Measurements from ENCODE around the gene MCMBP. TPM values are rescaled to one million over a fixed set of nuclear protein-coding genes. Genes with fewer than 3 reads are reported as not detected.
"Not testable (repeated sequence)": the region's sequence is repeated elsewhere in the genome, so short reads cannot be mapped to it uniquely, and the experiment has no call there.

The MCMBP gene
- total RNA-seq, 1 experiment from 2014 or later: 38.2 TPM

DNA sequence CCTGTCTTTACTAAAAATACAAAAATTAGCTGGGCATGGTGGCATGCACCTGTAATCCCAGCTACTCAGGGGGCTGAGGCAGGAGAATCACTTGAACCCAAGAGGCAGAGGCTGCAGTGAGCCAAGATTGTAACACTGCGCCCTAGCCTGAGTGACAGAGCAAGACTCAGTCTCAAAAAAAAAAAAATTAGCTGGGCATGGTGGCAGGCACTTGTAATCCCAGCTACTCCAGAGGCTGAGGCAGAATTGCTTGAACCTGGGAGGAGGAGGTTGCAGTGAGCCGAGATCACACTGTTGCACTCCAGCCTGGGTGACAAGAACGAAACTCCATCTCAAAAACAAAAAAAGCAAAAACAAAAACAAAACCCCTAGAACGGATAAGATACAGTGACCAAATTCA lies 3.2 kb downstream of the MCMBP start:
- not testable (repeated sequence) for H3K9me3 ChIP-seq (ENCODE audit: low read length); H3K9me2 ChIP-seq (replicated peaks; ENCODE audit: insufficient read depth, low read length); H3K4me3 ChIP-seq (ENCODE audit: low read length); H3K27ac ChIP-seq (ENCODE audit: low read length); H3K27me3 ChIP-seq (ENCODE audit: low read length); H2AFZ ChIP-seq (ENCODE audit: low read length); DNase-seq; H4K20me1 ChIP-seq (ENCODE audit: insufficient read depth, low read depth, low read length); H3K9ac ChIP-seq (ENCODE audit: low read length)
- Histone ChIP-seq H3K79me2 (ENCODE audit: low read length) (peaks cover 78% of the 10 kb centered on the region), H3K4me1 (ENCODE audit: low read length) (peaks cover 30% of the 10 kb centered on the region), H3K36me3 (ENCODE audit: insufficient read depth, low read length) (peaks cover 15% of the 10 kb centered on the region; the same call in 1 of the 2 replicates), H3K4me2 (ENCODE audit: low read depth, low read length, poor library complexity, severe bottlenecking) (peak overlapping the region; percentile 87)

GRCh38 chr10:119867317-119867716 lies 5.3 kb downstream of the MCMBP start:
- Histone ChIP-seq H3K9me2 (replicated peaks; ENCODE audit: insufficient read depth, low read length) (no peaks in the 10 kb centered on the region), H3K9me3 (ENCODE audit: low read length) (no peaks in the 10 kb centered on the region), H3K9ac (ENCODE audit: low read length) (no peak overlapping the region), H3K4me2 (ENCODE audit: low read depth, low read length, poor library complexity, severe bottlenecking) (no peak overlapping the region), H3K36me3 (ENCODE audit: insufficient read depth, low read length) (peaks cover 15% of the 10 kb centered on the region; the same call in 1 of the 2 replicates), H4K20me1 (ENCODE audit: insufficient read depth, low read depth, low read length) (peaks cover 6% of the 10 kb centered on the region; the same call in 1 of the 2 replicates), H3K27ac (ENCODE audit: low read length) (no peak overlapping the region), H3K79me2 (ENCODE audit: low read length) (peaks cover 99% of the 10 kb centered on the region), H3K4me3 (ENCODE audit: low read length) (no peak overlapping the region), H3K4me1 (ENCODE audit: low read length) (peaks cover 31% of the 10 kb centered on the region), H3K27me3 (ENCODE audit: low read length) (no peaks in the 10 kb centered on the region), H2AFZ (ENCODE audit: low read length) (no peak overlapping the region)
- no peak for DNase-seq

DNA sequence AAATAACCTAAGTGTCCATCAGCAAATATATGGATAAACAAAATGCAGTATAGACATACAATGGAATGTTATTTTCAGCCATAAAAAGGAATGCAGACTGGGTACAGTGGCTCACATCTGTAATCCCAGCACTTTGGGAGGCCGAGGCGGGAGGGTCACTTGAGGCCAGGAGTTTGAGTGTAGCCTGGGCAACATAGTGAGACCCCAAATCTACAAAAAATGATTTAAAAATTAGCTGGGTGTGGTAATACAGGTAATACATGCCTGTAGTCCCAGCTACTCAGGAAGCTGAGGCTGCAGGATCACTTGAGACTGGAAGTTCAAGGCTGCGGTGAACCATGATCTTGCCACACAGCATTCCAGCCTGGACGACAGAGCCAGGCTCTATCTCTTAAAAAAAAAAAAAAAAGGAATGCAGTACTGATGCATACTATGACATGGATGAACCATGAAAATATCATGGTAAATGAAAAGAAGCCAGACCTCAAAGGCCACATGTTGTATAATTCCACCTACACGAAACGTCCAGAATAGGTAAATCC lies 6.9 kb downstream of the MCMBP start:
- no peak overlapping the region for H3K9ac ChIP-seq (ENCODE audit: low read length)
- H3K9me2 ChIP-seq (replicated peaks; ENCODE audit: insufficient read depth, low read length): no peaks in the 10 kb centered on the region
- H3K4me1 ChIP-seq (ENCODE audit: low read length): peaks cover 41% of the 10 kb centered on the region
- H2AFZ ChIP-seq (ENCODE audit: low read length): no peak overlapping the region
- peaks cover 3% of the 10 kb centered on the region; the same call in 1 of the 2 replicates for H4K20me1 ChIP-seq (ENCODE audit: insufficient read depth, low read depth, low read length)
- H3K27ac ChIP-seq (ENCODE audit: low read length): no peak overlapping the region
- no peak overlapping the region for H3K4me2 ChIP-seq (ENCODE audit: low read depth, low read length, poor library complexity, severe bottlenecking)
- no peaks in the 10 kb centered on the region for H3K27me3 ChIP-seq (ENCODE audit: low read length)
- DNase-seq: no peak
- H3K4me3 ChIP-seq (ENCODE audit: low read length): no peak overlapping the region
- H3K36me3 ChIP-seq (ENCODE audit: insufficient read depth, low read length): peaks cover 15% of the 10 kb centered on the region; the same call in 1 of the 2 replicates
- peaks cover 100% of the 10 kb centered on the region for H3K79me2 ChIP-seq (ENCODE audit: low read length)
- H3K9me3 ChIP-seq (ENCODE audit: low read length): no peaks in the 10 kb centered on the region

DNA sequence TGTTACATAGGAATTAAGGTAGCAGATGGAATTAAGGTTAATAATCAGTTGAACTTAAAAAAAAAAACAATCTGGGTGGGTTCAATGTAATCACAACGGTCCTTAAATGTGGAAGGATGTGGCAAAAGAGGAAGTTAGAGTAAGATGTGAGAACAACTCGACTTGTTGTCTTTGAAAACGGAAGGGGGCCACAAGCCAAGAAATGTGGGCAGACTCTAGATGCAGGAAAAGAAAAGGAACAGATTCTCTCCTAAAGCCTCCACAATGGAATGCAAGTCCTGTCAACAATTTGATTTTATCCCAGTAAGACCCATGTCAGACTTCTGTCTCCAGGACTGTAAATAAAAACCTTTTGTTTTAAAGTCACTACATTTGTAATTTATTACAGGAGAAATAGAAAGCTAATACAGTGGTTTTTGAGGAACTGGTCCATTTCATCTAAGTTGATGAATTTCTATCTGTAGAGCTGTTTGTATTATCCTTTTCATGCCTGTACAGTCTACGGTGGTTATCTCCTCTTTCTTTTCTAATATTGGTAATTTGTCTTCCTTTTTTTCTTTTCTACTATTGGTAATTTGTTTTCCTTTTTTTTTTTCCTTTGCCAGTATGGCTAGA lies 8.6 kb downstream of the MCMBP start:
- H3K79me2 ChIP-seq (ENCODE audit: low read length): peaks cover 100% of the 10 kb centered on the region
- no peak overlapping the region for H3K27ac ChIP-seq (ENCODE audit: low read length)
- H3K9me2 ChIP-seq (replicated peaks; ENCODE audit: insufficient read depth, low read length): no peaks in the 10 kb centered on the region
- no peak overlapping the region for H3K9ac ChIP-seq (ENCODE audit: low read length)
- H3K36me3 ChIP-seq (ENCODE audit: insufficient read depth, low read length): peaks cover 17% of the 10 kb centered on the region; the same call in 1 of the 2 replicates
- H3K4me1 ChIP-seq (ENCODE audit: low read length): peaks cover 46% of the 10 kb centered on the region
- no peaks in the 10 kb centered on the region for H3K27me3 ChIP-seq (ENCODE audit: low read length)
- no peak for DNase-seq
- H3K4me3 ChIP-seq (ENCODE audit: low read length): no peak overlapping the region
- H4K20me1 ChIP-seq (ENCODE audit: insufficient read depth, low read depth, low read length): peaks cover 7% of the 10 kb centered on the region; the same call in 1 of the 2 replicates
- no peak overlapping the region for H2AFZ ChIP-seq (ENCODE audit: low read length)
- no peaks in the 10 kb centered on the region for H3K9me3 ChIP-seq (ENCODE audit: low read length)
- H3K4me2 ChIP-seq (ENCODE audit: low read depth, low read length, poor library complexity, severe bottlenecking): no peak overlapping the region

DNA sequence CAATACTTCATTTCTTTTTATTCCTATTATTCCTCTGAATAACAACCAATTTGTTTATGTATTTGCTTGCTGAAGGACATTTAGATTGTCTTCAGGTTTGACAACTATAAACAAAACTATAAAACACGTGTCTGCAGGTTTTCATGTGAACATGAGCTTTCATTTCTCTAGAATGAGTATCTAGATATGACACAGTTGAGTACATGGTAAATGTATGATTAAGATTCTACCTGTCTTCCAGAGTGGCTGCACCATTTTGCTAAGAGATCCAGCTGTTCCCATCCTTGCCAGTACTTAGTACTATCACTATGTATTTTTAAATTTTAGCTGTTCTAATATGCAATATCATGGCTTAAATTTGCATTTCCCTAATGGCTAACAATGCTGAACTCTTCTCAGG lies 10.1 kb downstream of the MCMBP start:
- Histone ChIP-seq H3K4me3 (ENCODE audit: low read length) (no peak overlapping the region), H3K27ac (ENCODE audit: low read length) (peak overlapping the region; percentile 39), H2AFZ (ENCODE audit: low read length) (no peak overlapping the region), H3K79me2 (ENCODE audit: low read length) (peaks cover 100% of the 10 kb centered on the region), H3K27me3 (ENCODE audit: low read length) (no peaks in the 10 kb centered on the region), H3K4me2 (ENCODE audit: low read depth, low read length, poor library complexity, severe bottlenecking) (peak overlapping the region; percentile 7), H3K4me1 (ENCODE audit: low read length) (peaks cover 49% of the 10 kb centered on the region), H3K9ac (ENCODE audit: low read length) (no peak overlapping the region), H3K9me2 (replicated peaks; ENCODE audit: insufficient read depth, low read length) (no peaks in the 10 kb centered on the region), H3K36me3 (ENCODE audit: insufficient read depth, low read length) (peaks cover 27% of the 10 kb centered on the region; the same call in 1 of the 2 replicates), H4K20me1 (ENCODE audit: insufficient read depth, low read depth, low read length) (peaks cover 10% of the 10 kb centered on the region; the same call in 1 of the 2 replicates), H3K9me3 (ENCODE audit: low read length) (no peaks in the 10 kb centered on the region)
- no peak for DNase-seq

DNA sequence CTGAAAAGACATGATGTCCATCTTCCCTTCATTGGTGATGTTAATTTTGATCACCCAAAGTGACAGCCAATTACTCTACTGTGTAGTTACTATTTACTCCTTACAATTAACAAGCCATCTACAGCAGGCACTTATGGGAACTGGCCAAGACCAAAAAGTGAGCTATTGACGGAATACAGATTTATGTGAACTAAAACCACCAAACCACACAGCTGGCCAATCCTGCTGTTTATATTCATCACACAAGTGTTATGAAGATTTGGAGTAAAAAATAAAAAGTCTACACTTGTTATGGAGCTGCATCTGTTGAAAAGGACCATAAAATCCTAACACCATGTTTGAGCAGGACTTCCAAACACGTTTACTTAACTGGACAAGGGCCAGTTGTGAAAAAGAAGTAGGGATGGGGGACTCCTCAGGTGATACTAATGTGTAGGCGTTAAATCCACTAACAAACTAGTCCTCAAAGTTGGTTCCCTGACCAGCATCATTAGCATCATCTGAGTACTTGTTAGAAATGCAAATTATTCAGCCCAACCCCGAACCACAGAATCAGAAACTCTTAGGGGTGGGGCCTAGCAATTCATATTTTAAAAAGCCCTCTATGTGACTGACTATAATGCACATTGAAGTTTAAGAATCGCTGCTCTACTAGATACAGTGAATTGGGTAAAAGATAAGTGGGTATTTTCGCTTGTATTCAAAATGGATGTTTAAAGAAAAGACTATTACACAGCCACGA lies 11.6 kb downstream of the MCMBP start:
- Histone ChIP-seq H3K4me3 (ENCODE audit: low read length) (no peak overlapping the region; the same call in 1 of the 2 replicates), H2AFZ (ENCODE audit: low read length) (no peak overlapping the region), H3K79me2 (ENCODE audit: low read length) (peaks cover 94% of the 10 kb centered on the region), H3K9me2 (replicated peaks; ENCODE audit: insufficient read depth, low read length) (no peaks in the 10 kb centered on the region), H3K9me3 (ENCODE audit: low read length) (no peaks in the 10 kb centered on the region), H3K36me3 (ENCODE audit: insufficient read depth, low read length) (peaks cover 33% of the 10 kb centered on the region; the same call in 1 of the 2 replicates), H3K27me3 (ENCODE audit: low read length) (no peaks in the 10 kb centered on the region), H3K27ac (ENCODE audit: low read length) (peak overlapping the region; percentile 71), H4K20me1 (ENCODE audit: insufficient read depth, low read depth, low read length) (peaks cover 10% of the 10 kb centered on the region; the same call in 1 of the 2 replicates), H3K9ac (ENCODE audit: low read length) (peak overlapping the region; percentile 8; the same call in 1 of the 2 replicates), H3K4me1 (ENCODE audit: low read length) (peaks cover 49% of the 10 kb centered on the region), H3K4me2 (ENCODE audit: low read depth, low read length, poor library complexity, severe bottlenecking) (peak overlapping the region; percentile 47)
- peak; percentile 65 for DNase-seq

DNA sequence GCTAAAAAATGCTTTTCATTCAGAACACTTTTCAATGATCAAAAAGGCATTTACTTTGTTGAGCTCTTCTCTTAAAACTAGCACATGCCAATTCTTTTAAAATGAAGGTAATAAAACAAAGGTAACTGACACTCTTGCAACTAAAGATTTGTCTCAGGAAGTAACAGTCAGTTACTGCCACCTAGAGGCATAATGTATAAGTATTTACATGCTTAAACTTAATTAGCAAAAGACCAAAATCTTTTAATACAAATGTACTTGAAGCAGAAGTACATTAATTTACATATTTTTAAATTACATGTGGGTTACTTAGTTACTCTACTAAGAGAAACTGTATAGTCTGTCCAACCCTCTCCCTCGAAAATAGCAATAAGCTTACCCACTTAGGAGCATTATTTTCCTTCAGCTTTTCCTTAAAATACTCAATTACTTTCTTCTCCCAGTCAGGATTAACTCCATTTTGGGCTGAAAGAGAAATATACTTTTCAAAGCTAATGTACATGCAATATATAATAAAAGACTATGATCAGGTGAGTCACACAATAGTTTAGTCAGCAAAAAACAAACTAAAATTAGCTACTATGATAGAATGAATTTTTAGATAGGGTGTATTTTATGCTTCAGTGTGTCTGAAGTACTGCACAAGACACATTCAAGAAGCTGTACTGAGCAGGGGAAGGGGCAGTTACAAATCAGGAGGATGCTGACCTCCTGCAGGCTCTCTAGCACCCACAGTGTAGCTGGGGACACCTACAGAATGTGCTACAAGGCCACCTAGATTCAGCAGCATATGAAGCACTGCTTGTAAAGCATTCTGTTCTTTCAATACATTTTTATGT lies 13.0 kb downstream of the MCMBP start:
- peak; percentile 82 for DNase-seq
- peaks cover 90% of the 10 kb centered on the region for H3K79me2 ChIP-seq (ENCODE audit: low read length)
- H3K9me2 ChIP-seq (replicated peaks; ENCODE audit: insufficient read depth, low read length): no peaks in the 10 kb centered on the region
- no peak overlapping the region for H3K4me3 ChIP-seq (ENCODE audit: low read length)
- H4K20me1 ChIP-seq (ENCODE audit: insufficient read depth, low read depth, low read length): peaks cover 10% of the 10 kb centered on the region; the same call in 1 of the 2 replicates
- H3K4me1 ChIP-seq (ENCODE audit: low read length): peaks cover 49% of the 10 kb centered on the region
- peak overlapping the region; percentile 47 for H3K4me2 ChIP-seq (ENCODE audit: low read depth, low read length, poor library complexity, severe bottlenecking)
- H3K9ac ChIP-seq (ENCODE audit: low read length): peak overlapping the region; percentile 2; the same call in 1 of the 2 replicates
- H3K27me3 ChIP-seq (ENCODE audit: low read length): no peaks in the 10 kb centered on the region
- H2AFZ ChIP-seq (ENCODE audit: low read length): no peak overlapping the region
- peak overlapping the region; percentile 71 for H3K27ac ChIP-seq (ENCODE audit: low read length)
- H3K36me3 ChIP-seq (ENCODE audit: insufficient read depth, low read length): peaks cover 32% of the 10 kb centered on the region; the same call in 1 of the 2 replicates
- no peaks in the 10 kb centered on the region for H3K9me3 ChIP-seq (ENCODE audit: low read length)
